Mucosa of descending colon (tissue), 3 donors: ENCODE measurements around the gene TAAR6. TPM values are rescaled to one million over a fixed set of nuclear protein-coding genes. Genes with fewer than 3 reads are reported as not detected.
"Not testable (repeated sequence)": the region's sequence is repeated elsewhere in the genome, so short reads cannot be mapped to it uniquely, and the experiment has no call there.

Experiments used
- ATAC-seq: fragments of 200-7000 bp; cut with Tn5 transposase; one replicate; pipeline ENCODE4 v1.9.1; 2020; ENCODE audit warnings: mild to moderate bottlenecking, moderate library complexity
- DNase-seq, 3 donors: peaks; one replicate each; pipeline ENCODE4 v3.0.0-alpha.2; 2020
- H3K36me3 ChIP-seq: fragments of 200-600 bp; one replicate; pipeline ENCODE4 v1.8.0; 2021; ENCODE audit warnings: low read depth, mild to moderate bottlenecking
- H3K4me1 ChIP-seq: fragments of 200-600 bp; one replicate; pipeline ENCODE4 v1.8.0; 2021; ENCODE audit warnings: low read depth, mild to moderate bottlenecking
- H3K4me3 ChIP-seq: fragments of 200-600 bp; one replicate; pipeline ENCODE4 v1.8.0; 2021; ENCODE audit warnings: mild to moderate bottlenecking
- H3K9me3 ChIP-seq: fragments of 200-600 bp; one replicate; pipeline ENCODE4 v1.8.0; 2021; ENCODE audit warnings: mild to moderate bottlenecking
- CTCF ChIP-seq: fragments of 200-600 bp; IDR thresholded peaks from one replicate; pipeline ENCODE4 v1.8.0; 2022; ENCODE audit warnings: antibody characterized with exemption, mild to moderate bottlenecking
- intact Hi-C, 2 donors: fragments of 100-400 bp; cut with DNase I in 1 of 2; cut with micrococcal nuclease in 1 of 2; formaldehyde crosslinking; loops; one replicate each; pipeline versions ENCODE4 v1.11.0 to v1.11.1; 2022; cut with DNase I, micrococcal nuclease
- total RNA-seq, 3 donors: library from RNA; stranded (reverse); fragmentation: NEBNext Ultra II Directional in 2 of 3; extraction: Animal tissue kit (Norgen Biotek cat#: 25700) in 2 of 3; gene quantifications; one replicate each; pipeline versions ENCODE4 v1.2.1 to v1.2.4, GENCODE V29; 2021 to 2023
- donor health status: DM: no; HTN: no; CAD: no; lungs with moderate emphysema.
- donor health status: DM: no; HTN: no; CAD: no.
- donor health status: DM: no; HTN: yes; CAD: no.

TAAR6 gene
- total RNA-seq, 3 donors from 2014 or later: not detected

GRCh38 chr6:132548746-132549463, 21.2 kb upstream of the TAAR6 start:
- Histone ChIP-seq H3K9me3 (no peaks in the 10 kb centered on the region), H3K36me3 (no peaks in the 10 kb centered on the region), H3K4me1 (no peaks in the 10 kb centered on the region), H3K4me3 (no peak overlapping the region)
- DNase-seq (no peak), ATAC-seq (no peak)
- no peak for TF ChIP-seq CTCF
- intact Hi-C loops: no loop called here

DNA sequence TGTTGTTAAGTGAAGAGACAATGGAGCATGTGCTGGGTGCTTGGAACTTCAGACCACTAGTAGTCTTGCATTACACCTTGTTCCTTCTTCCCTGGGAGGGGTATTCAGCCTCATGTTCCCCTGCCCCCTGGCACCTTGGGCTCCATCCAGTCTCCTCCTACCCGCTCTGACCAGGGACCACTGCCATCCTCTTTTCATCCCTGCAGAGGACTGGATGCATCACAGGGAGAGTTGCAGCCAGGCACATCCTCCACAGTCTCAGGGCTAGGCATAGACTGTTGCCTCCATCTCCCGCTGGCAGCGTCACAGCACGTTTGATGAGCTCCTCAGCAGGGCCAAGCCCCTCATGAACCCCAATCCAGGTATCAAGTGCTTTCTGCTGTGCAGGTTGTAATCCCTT, 18.9 kb upstream of the TAAR6 start:
- intact Hi-C loops: no loop called here
- no peaks in the 10 kb centered on the region for H3K9me3 ChIP-seq
- no peak for DNase-seq
- H3K4me1 ChIP-seq: no peaks in the 10 kb centered on the region
- no peak overlapping the region for H3K4me3 ChIP-seq
- TF ChIP-seq CTCF: no peak
- no peak for ATAC-seq
- no peaks in the 10 kb centered on the region for H3K36me3 ChIP-seq

DNA sequence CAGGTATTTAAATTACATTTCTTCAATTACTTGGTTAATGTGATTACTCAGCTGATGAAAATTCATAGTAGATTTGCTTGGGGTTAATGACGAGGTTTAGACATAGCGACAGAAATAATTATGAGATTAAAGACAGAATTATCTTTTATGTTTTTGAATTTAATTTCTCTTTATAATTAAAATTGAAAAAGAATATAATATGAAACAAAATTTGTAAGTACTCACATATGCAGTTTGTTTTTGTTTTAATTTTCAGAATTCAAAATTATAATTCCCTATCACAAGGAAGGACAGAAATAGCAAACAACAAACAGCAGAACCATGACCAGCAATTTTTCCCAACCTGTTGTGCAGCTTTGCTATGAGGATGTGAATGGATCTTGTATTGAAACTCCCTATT, 17.8 kb upstream of the TAAR6 start, which contains the start of gene TAAR8:
TAAR8 (plus strand) TSS at position 301 of the 400 bp plus-strand sequence; CDS start at position 322, 21 bp downstream.
- no peak within 1 kb of the TSS for H3K4me3 ChIP-seq
- intact Hi-C loops: no loop called here
- DNase-seq: no peak
- no peaks in the 10 kb centered on the region for H3K36me3 ChIP-seq
- no peak for ATAC-seq
- no peak for TF ChIP-seq CTCF
- no peaks in the 10 kb centered on the region for H3K9me3 ChIP-seq
- H3K4me1 ChIP-seq: no peaks in the 10 kb centered on the region

DNA sequence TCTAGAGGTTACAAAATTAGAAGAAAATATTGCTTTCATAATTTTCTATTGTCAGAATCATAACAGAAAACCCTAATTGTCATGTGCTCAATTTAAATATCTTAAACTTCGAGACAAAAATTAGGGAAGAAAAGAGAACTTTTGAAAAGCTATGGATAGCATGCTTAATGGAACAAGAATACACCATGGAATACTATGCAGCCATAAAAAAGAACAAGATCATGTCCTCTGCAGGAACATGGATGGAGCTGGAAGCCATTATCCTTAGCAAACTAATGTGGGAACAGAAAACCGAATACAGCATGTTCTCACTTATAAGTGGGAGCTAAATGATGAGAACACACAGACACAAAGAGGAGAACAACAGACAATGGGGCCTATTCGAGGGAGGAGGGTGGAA, 10.0 kb upstream of the TAAR6 start:
- intact Hi-C loops, DNase-seq, H3K4me3 ChIP-seq, H3K36me3 ChIP-seq, ATAC-seq, H3K9me3 ChIP-seq, H3K4me1 ChIP-seq: not testable (repeated sequence)

DNA sequence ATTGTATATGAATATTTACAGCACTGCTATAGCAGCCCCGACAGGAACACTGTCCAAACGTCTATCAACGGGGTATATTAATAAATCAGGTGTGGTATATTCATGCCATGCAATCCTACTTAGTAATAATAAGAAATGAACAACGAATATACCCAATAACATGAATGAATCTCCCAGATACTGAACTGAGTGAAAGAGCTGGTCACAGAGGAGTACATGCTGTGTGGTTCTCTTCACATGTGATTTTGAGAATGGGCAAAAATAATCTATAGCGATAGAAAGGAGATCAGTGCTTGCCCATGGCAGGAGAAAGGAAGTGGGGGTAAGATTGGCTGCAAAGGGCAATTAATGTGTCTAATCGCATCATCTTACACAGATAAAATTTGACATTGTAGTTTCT, 3.7 kb upstream of the TAAR6 start:
- H3K36me3 ChIP-seq: no peaks in the 10 kb centered on the region
- TF ChIP-seq CTCF: no peak
- ATAC-seq (no peak), DNase-seq (no peak)
- no peaks in the 10 kb centered on the region for H3K9me3 ChIP-seq
- no peaks in the 10 kb centered on the region for H3K4me1 ChIP-seq
- no peak overlapping the region for H3K4me3 ChIP-seq
- intact Hi-C loops: no loop called here

GRCh38 chr6:132567566-132567965, 2.6 kb upstream of the TAAR6 start:
- Histone ChIP-seq H3K4me3 (no peak overlapping the region), H3K36me3 (no peaks in the 10 kb centered on the region), H3K9me3 (no peaks in the 10 kb centered on the region), H3K4me1 (no peaks in the 10 kb centered on the region)
- DNase-seq (no peak), ATAC-seq (no peak)
- intact Hi-C loops: no loop called here
- TF ChIP-seq CTCF: no peak
